ENCODE results near the gene TBC1D10B. TPM values are rescaled to one million over a fixed set of nuclear protein-coding genes. Genes with fewer than 3 reads are reported as not detected.

TBC1D10B gene
- total and polyA plus RNA-seq, 2 of the 8 experiments (the other 6 are each of a cell fraction or from before 2014, with no cell fraction given), result 15.4 to 28.6 TPM

DNA sequence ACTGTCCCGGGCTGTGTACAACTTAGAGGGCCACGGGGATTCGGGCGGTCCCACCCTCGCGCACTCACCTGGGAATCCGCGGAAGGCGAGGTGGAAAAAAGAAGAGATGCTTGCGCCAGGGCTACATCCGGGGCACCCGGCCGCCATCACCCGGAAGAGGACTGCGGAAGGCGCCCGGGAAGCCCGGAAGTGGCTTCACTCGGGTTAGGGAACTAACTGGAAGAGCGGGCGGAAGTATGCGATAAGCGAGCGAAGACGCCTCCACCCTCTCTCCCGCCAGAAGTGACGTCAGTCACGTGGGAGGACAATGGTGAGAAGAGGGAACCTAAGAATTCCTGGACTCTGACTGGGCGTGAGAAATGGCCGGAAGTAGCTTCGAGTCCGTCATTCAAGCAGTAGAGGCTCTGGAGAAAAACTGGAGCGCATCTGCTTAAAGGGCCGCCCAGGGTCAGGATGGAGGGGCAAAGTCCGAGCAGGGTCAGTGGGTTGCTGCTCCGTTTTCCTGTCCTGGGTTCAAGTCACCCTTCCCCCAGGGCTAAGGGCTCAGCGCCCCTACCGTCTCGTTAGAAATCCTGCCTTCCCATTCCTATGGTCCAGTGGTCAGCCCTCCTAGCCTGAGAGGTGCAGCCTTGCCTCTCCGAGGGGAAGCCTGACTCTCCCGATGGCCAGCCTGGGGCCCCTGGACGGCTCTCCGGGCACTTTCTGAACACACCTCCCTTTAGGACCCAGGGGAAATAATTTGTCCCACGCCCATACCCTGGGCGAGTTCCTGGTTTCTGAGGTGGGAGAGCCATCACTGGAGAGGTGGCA, 14.9 kb downstream of the TBC1D10B start, which contains the start of gene CD2BP2 (continued):
- peak; percentile 85 for TF ChIP-seq GABPA (IDR thresholded peaks at IDR 0.05; ENCODE audit: borderline replicate concordance, insufficient read depth, low read length)
- peak; percentile 62 for TF ChIP-seq POLR2AphosphoS5 (IDR thresholded peaks at IDR 0.05; ENCODE audit: low read depth, low read length)
- peak; percentile 86 for TF ChIP-seq YY1 (IDR thresholded peaks at IDR 0.05; ENCODE audit: low read depth, low read length)
- TF ChIP-seq ASH2L (IDR thresholded peaks at IDR 0.05; ENCODE audit: low read length), result peak; percentile 30
- no peak; the same call in 1 of the 2 replicates for TF ChIP-seq KDM5A (IDR thresholded peaks at IDR 0.05; ENCODE audit: low read length)
- TF ChIP-seq, protein P1, sequence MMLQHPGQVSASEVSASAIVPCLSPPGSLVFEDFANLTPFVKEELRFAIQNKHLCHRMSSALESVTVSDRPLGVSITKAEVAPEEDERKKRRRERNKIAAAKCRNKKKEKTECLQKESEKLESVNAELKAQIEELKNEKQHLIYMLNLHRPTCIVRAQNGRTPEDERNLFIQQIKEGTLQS (IDR thresholded peaks at IDR 0.05; ENCODE audit: insufficient read depth, low read depth, low read length), result peak; percentile 46; the same call in 1 of the 2 replicates
- TF ChIP-seq HDAC2 (IDR thresholded peaks at IDR 0.05; ENCODE audit: borderline replicate concordance in 1 of 2, low read depth in 2 of 2, low read length in 2 of 2), result no peak; a peak in 1 of 4 replicates
- TF ChIP-seq GTF2F1 (IDR thresholded peaks at IDR 0.05; ENCODE audit: borderline replicate concordance, low read depth, low read length), result peak; percentile 67; the same call in 1 of the 2 replicates
- peak; percentile 94 for TF ChIP-seq FOSL1 (IDR thresholded peaks at IDR 0.05; ENCODE audit: insufficient read depth, low read depth, low read length)
- 0 out of 2 replicates have a peak, but pooled peaks have one; percentile 25 for TF ChIP-seq CHD2 (IDR thresholded peaks at IDR 0.05; ENCODE audit: low read length)
- peak; percentile 86 for TF ChIP-seq SIRT6 (IDR thresholded peaks at IDR 0.05; ENCODE audit: low read length)
